HUES48 (cell line): ENCODE results near the gene FRMD8.

Experiments used
- H3K27ac ChIP-seq: one replicate; pipeline ENCODE4 v1.7.0; 2013; ENCODE audit warnings: low read depth, low read length, inconsistent platforms
- H3K27me3 ChIP-seq: 2 replicates; pipeline ENCODE4 v1.6.1; 2013; ENCODE audit warnings: mild to moderate bottlenecking, low read length; ENCODE audit not compliant: control insufficient read depth, insufficient read depth
- H3K36me3 ChIP-seq: 2 replicates; pipeline ENCODE4 v1.6.1; 2013; ENCODE audit warnings: low read length; ENCODE audit not compliant: control insufficient read depth, insufficient read depth
- H3K4me1 ChIP-seq: 2 replicates; pipeline ENCODE4 v1.6.1; 2013; ENCODE audit warnings: mild to moderate bottlenecking, low read length; ENCODE audit not compliant: control insufficient read depth, insufficient read depth
- H3K4me3 ChIP-seq: 2 replicates; pipeline ENCODE4 v1.5.1; 2013; ENCODE audit warnings: mild to moderate bottlenecking, low read depth, low read length
- H3K9ac ChIP-seq: 2 replicates; pipeline ENCODE4 v1.6.1; 2013; ENCODE audit warnings: mild to moderate bottlenecking, low read depth, low read length, moderate library complexity
- H3K9me3 ChIP-seq: 2 replicates; pipeline ENCODE4 v1.6.1; 2013; ENCODE audit warnings: low read length; ENCODE audit not compliant: control insufficient read depth, insufficient read depth

The FRMD8 gene

GRCh38 chr11:65429068-65429681 lies 42.7 kb downstream of the FRMD8 start:
- Histone ChIP-seq H3K4me3 (no peak overlapping the region), H3K9ac (no peak overlapping the region)

GRCh38 chr11:65429724-65430405 lies 43.4 kb downstream of the FRMD8 start:
- no peaks in the 10 kb centered on the region for H3K27me3 ChIP-seq
- H3K9ac ChIP-seq, result no peak overlapping the region
- no peaks in the 10 kb centered on the region for H3K9me3 ChIP-seq
- H3K4me3 ChIP-seq, result no peak overlapping the region
- H3K36me3 ChIP-seq, result no peaks in the 10 kb centered on the region
- H3K4me1 ChIP-seq, result peaks cover 55% of the 10 kb centered on the region
- H3K27ac ChIP-seq, result peak overlapping the region; percentile 32

More at GRCh38 chr11:65429068-65429681, 42.7 kb downstream of the FRMD8 start:
- Histone ChIP-seq H3K4me1 (peaks cover 62% of the 10 kb centered on the region), H3K27ac (no peak overlapping the region), H3K9me3 (no peaks in the 10 kb centered on the region), H3K36me3 (no peaks in the 10 kb centered on the region), H3K27me3 (no peaks in the 10 kb centered on the region)

- Histone ChIP-seq H3K36me3 (no peaks in the 10 kb centered on the region), H3K4me1 (peaks cover 47% of the 10 kb centered on the region)
These were observed 44.2 kb downstream of the FRMD8 start for GRCh38 chr11:65430406-65431217.

GRCh38 chr11:65431451-65432099 lies 45.1 kb downstream of the FRMD8 start:
- Histone ChIP-seq H3K4me3 (no peak overlapping the region), H3K27me3 (no peaks in the 10 kb centered on the region), H3K9me3 (no peaks in the 10 kb centered on the region), H3K36me3 (0 out of 2 replicates have a peak, but pooled peaks cover 2% of the 10 kb centered on the region), H3K27ac (no peak overlapping the region), H3K4me1 (peaks cover 38% of the 10 kb centered on the region), H3K9ac (no peak overlapping the region)

More at GRCh38 chr11:65430406-65431217, 44.2 kb downstream of the FRMD8 start:
- no peaks in the 10 kb centered on the region for H3K27me3 ChIP-seq
- H3K9ac ChIP-seq, result no peak overlapping the region
- peak overlapping the region; percentile 19 for H3K27ac ChIP-seq
- no peaks in the 10 kb centered on the region for H3K9me3 ChIP-seq
- H3K4me3 ChIP-seq, result no peak overlapping the region

- Histone ChIP-seq H3K27ac (no peak overlapping the region), H3K36me3 (0 out of 2 replicates have a peak, but pooled peaks cover 3% of the 10 kb centered on the region), H3K9ac (no peak overlapping the region), H3K9me3 (no peaks in the 10 kb centered on the region), H3K27me3 (no peaks in the 10 kb centered on the region), H3K4me1 (peaks cover 32% of the 10 kb centered on the region), H3K4me3 (no peak overlapping the region)
These were observed 45.7 kb downstream of the FRMD8 start for GRCh38 chr11:65432100-65432650.

- no peak overlapping the region for H3K27ac ChIP-seq
- H3K9me3 ChIP-seq, result no peaks in the 10 kb centered on the region
- H3K4me1 ChIP-seq, result peaks cover 26% of the 10 kb centered on the region
- no peak overlapping the region for H3K9ac ChIP-seq
- no peak overlapping the region for H3K4me3 ChIP-seq
- H3K36me3 ChIP-seq, result 0 out of 2 replicates have a peak, but pooled peaks cover 3% of the 10 kb centered on the region
- H3K27me3 ChIP-seq, result no peaks in the 10 kb centered on the region
These were observed 46.5 kb downstream of the FRMD8 start for GRCh38 chr11:65432686-65433582.

GRCh38 chr11:65433657-65434056 lies 47.2 kb downstream of the FRMD8 start:
- no peak overlapping the region for H3K27ac ChIP-seq

GRCh38 chr11:65434057-65434666 lies 47.7 kb downstream of the FRMD8 start:
- Histone ChIP-seq H3K4me3 (no peak overlapping the region), H3K9ac (no peak overlapping the region), H3K36me3 (0 out of 2 replicates have a peak, but pooled peaks cover 3% of the 10 kb centered on the region), H3K27ac (no peak overlapping the region), H3K27me3 (no peaks in the 10 kb centered on the region), H3K9me3 (no peaks in the 10 kb centered on the region), H3K4me1 (peaks cover 14% of the 10 kb centered on the region)

More at GRCh38 chr11:65433657-65434056, 47.2 kb downstream of the FRMD8 start:
- H3K9ac ChIP-seq, result no peak overlapping the region
- no peak overlapping the region for H3K4me3 ChIP-seq
- H3K36me3 ChIP-seq, result 0 out of 2 replicates have a peak, but pooled peaks cover 3% of the 10 kb centered on the region
- H3K27me3 ChIP-seq, result no peaks in the 10 kb centered on the region
- H3K9me3 ChIP-seq, result no peaks in the 10 kb centered on the region
- peaks cover 19% of the 10 kb centered on the region for H3K4me1 ChIP-seq

- no peaks in the 10 kb centered on the region for H3K9me3 ChIP-seq
- no peak overlapping the region for H3K9ac ChIP-seq
- H3K27me3 ChIP-seq, result no peaks in the 10 kb centered on the region
- H3K36me3 ChIP-seq, result 0 out of 2 replicates have a peak, but pooled peaks cover 3% of the 10 kb centered on the region
- H3K27ac ChIP-seq, result no peak overlapping the region
- peaks cover 7% of the 10 kb centered on the region for H3K4me1 ChIP-seq
- H3K4me3 ChIP-seq, result no peak overlapping the region
These were observed 48.4 kb downstream of the FRMD8 start for GRCh38 chr11:65434667-65435410.
